HEK293 (cell line): ENCODE data around the gene KIF18B.

Experiments
- CTCF ChIA-PET: fragments of 350-600 bp; formaldehyde crosslinking; extraction: SDS; loops from one replicate; lab custom pipeline; 2021; ENCODE audit warnings: antibody characterized with exemption; lab: Yijun Ruan, JAX
- POLR2A ChIA-PET: fragments of 300-600 bp; formaldehyde crosslinking; extraction: SDS; loops from one replicate; lab custom pipeline; 2020; ENCODE audit warnings: antibody characterized with exemption, inconsistent platforms; lab: Yijun Ruan, JAX
- H3K27ac ChIP-seq: fragments of 200-500 bp; sonication (Bioruptor generic); 2 replicates; pipeline ENCODE4 v1.5.1; 2014; ENCODE audit warnings: low read depth, low read length, control low read depth, inconsistent platforms; ENCODE audit errors: extremely low read depth
- H3K36me3 ChIP-seq, 2 experiments: fragments of 200-500 bp in 1 of 2; sonication (Bioruptor generic) in 1 of 2; 1 replicate in 1 of 2; 2 replicates in 1 of 2; pipeline ENCODE4 v1.5.1; 2014 to 2017; ENCODE audit warnings: inconsistent platforms in 2 of 2, low read length in 2 of 2; ENCODE audit not compliant: control insufficient read depth in 2 of 2, insufficient read depth in 1 of 2
- H3K4me1 ChIP-seq: fragments of 200-500 bp; sonication (Bioruptor generic); 2 replicates; pipeline ENCODE4 v1.5.1; 2014; ENCODE audit warnings: mild to moderate bottlenecking, low read length, inconsistent platforms; ENCODE audit not compliant: control insufficient read depth, insufficient read depth
- H3K4me3 ChIP-seq: 2 replicates; pipeline ENCODE4 v1.5.1; 2011; ENCODE audit warnings: low read depth, mild to moderate bottlenecking, control low read depth, low read length, moderate library complexity
- H3K9me3 ChIP-seq: fragments of 200-500 bp; sonication (Bioruptor generic); 2 replicates; pipeline ENCODE4 v1.5.1; 2014; ENCODE audit warnings: low read depth, low read length, inconsistent platforms; ENCODE audit not compliant: control insufficient read depth, insufficient read depth
- BCL11B ChIP-seq: fragments of 450-650 bp; formaldehyde crosslinking; IDR thresholded peaks from 2 replicates; pipeline ENCODE4 v1.5.1; 2016; ENCODE audit warnings: low read depth, missing biosample characterization, missing genetic modification characterization
- KLF9 ChIP-seq: fragments of 450-650 bp; formaldehyde crosslinking; IDR thresholded peaks from 2 replicates; pipeline ENCODE4 v1.5.1; 2016; ENCODE audit warnings: missing biosample characterization, missing genetic modification characterization, low read depth
- ZBTB48 ChIP-seq: fragments of 450-650 bp; formaldehyde crosslinking; IDR thresholded peaks from 2 replicates; pipeline ENCODE4 v1.5.1; 2016; ENCODE audit warnings: missing biosample characterization, missing genetic modification characterization
- ZNF132 ChIP-seq: fragments of 450-650 bp; formaldehyde crosslinking; IDR thresholded peaks from 2 replicates; pipeline ENCODE4 v1.5.1; 2017; ENCODE audit warnings: missing biosample characterization, missing genetic modification characterization, borderline replicate concordance
- ZNF175 ChIP-seq: fragments of 450-650 bp; formaldehyde crosslinking; IDR thresholded peaks from 2 replicates; pipeline ENCODE4 v1.5.1; 2016; ENCODE audit warnings: missing biosample characterization, missing genetic modification characterization
- ZNF394 ChIP-seq: fragments of 450-650 bp; formaldehyde crosslinking; IDR thresholded peaks from 2 replicates; pipeline ENCODE4 v1.5.1; 2016; ENCODE audit warnings: missing biosample characterization, missing genetic modification characterization, mild to moderate bottlenecking, moderate library complexity, borderline replicate concordance
- ZNF514 ChIP-seq: fragments of 450-650 bp; formaldehyde crosslinking; IDR thresholded peaks from 2 replicates; pipeline ENCODE4 v1.5.1; 2016; ENCODE audit warnings: missing biosample characterization, missing genetic modification characterization
- ZNF529 ChIP-seq: fragments of 450-650 bp; formaldehyde crosslinking; IDR thresholded peaks from 2 replicates; pipeline ENCODE4 v1.5.1; 2017; ENCODE audit warnings: missing genetic modification characterization, missing biosample characterization; ENCODE audit not compliant: insufficient replicate concordance
- ZNF544 ChIP-seq: fragments of 450-650 bp; formaldehyde crosslinking; IDR thresholded peaks from 2 replicates; pipeline ENCODE4 v1.5.0; 2017; ENCODE audit warnings: missing biosample characterization, missing genetic modification characterization
- ZNF558 ChIP-seq: fragments of 450-650 bp; formaldehyde crosslinking; IDR thresholded peaks from 2 replicates; pipeline ENCODE4 v1.5.1; 2016; ENCODE audit warnings: missing biosample characterization, missing genetic modification characterization
- ZNF626 ChIP-seq: fragments of 450-650 bp; sonication (Bioruptor Pico); formaldehyde crosslinking; IDR thresholded peaks from 2 replicates; pipeline ENCODE4 v1.5.1; 2018; ENCODE audit warnings: missing biosample characterization, missing genetic modification characterization, inconsistent platforms
- ZNF654 ChIP-seq: fragments of 450-650 bp; formaldehyde crosslinking; IDR thresholded peaks from 2 replicates; pipeline ENCODE4 v1.5.1; 2016; ENCODE audit warnings: low read depth, missing biosample characterization, missing genetic modification characterization
- ZNF747 ChIP-seq: fragments of 450-650 bp; formaldehyde crosslinking; IDR thresholded peaks from 2 replicates; pipeline ENCODE4 v1.5.1; 2016; ENCODE audit warnings: missing biosample characterization, missing genetic modification characterization
- TF ChIP-seq, protein P1 (sequence below): fragments of 450-650 bp; formaldehyde crosslinking; IDR thresholded peaks from 2 replicates; pipeline ENCODE4 v1.5.1; 2016; ENCODE audit warnings: missing biosample characterization, missing genetic modification characterization
- TF ChIP-seq, protein P2 (sequence below): fragments of 450-650 bp; formaldehyde crosslinking; conservative IDR thresholded peaks from 2 replicates; pipeline ENCODE4 v1.5.1; 2016; ENCODE audit warnings: low read depth, missing biosample characterization, missing genetic modification characterization
- TF ChIP-seq, protein P3 (sequence below): fragments of 450-650 bp; formaldehyde crosslinking; IDR thresholded peaks from 2 replicates; pipeline ENCODE4 v1.5.1; 2016; ENCODE audit warnings: missing biosample characterization, missing genetic modification characterization
- TF ChIP-seq, protein P4 (sequence below): fragments of 450-650 bp; formaldehyde crosslinking; IDR thresholded peaks from 2 replicates; pipeline ENCODE4 v1.5.1; 2016; ENCODE audit warnings: missing biosample characterization, missing genetic modification characterization, borderline replicate concordance
- TF ChIP-seq, protein P5 (sequence below): fragments of 450-650 bp; formaldehyde crosslinking; IDR thresholded peaks from 2 replicates; pipeline ENCODE4 v1.5.1; 2016; ENCODE audit warnings: missing biosample characterization, missing genetic modification characterization

The KIF18B gene

DNA sequence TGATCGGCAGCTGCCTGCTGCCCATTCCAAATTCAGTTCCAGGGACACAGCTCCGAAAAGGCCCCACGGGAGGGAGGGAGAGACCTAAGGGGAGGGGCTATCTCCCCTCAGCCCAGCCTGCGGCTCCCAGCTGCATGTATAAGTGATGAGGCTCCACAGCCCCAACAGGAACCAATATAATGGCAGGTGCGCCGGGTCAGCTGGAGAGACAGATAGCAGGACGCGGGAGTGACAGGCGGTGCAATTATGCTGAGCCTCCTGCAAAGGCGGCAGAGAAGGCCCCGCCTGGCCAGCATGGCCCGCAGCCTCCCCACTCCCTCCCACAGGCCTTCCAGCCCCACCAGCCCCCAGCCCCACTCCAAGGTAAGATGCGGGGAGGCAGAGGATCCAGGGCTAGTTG, 28.6 kb upstream of the KIF18B start:
- Histone ChIP-seq H3K9me3 (no peaks in the 10 kb centered on the region), H3K4me1 (no peaks in the 10 kb centered on the region; the same call in 1 of the 2 replicates), H3K36me3 (no peaks in the 10 kb centered on the region), H3K27ac (no peak overlapping the region)
- CTCF ChIA-PET, result interaction anchor here (0.7 to 5.6 kb wide), 4 partner anchors 30 to 66 kb away, joined by 3 to 26 read pairs (median 3); no protein-coding TSS in a partner anchor
- POLR2A ChIA-PET, result interaction anchor here (0.6 kb wide), 1 partner anchor 25 kb away, joined by 5 read pairs; no protein-coding TSS in a partner anchor
- TF ChIP-seq, protein P1, sequence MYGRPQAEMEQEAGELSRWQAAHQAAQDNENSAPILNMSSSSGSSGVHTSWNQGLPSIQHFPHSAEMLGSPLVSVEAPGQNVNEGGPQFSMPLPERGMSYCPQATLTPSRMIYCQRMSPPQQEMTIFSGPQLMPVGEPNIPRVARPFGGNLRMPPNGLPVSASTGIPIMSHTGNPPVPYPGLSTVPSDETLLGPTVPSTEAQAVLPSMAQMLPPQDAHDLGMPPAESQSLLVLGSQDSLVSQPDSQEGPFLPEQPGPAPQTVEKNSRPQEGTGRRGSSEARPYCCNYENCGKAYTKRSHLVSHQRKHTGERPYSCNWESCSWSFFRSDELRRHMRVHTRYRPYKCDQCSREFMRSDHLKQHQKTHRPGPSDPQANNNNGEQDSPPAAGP, result 0 out of 2 replicates have a peak, but pooled peaks have one; percentile 35
- TF ChIP-seq ZNF394, result no peak
- TF ChIP-seq, protein P2, sequence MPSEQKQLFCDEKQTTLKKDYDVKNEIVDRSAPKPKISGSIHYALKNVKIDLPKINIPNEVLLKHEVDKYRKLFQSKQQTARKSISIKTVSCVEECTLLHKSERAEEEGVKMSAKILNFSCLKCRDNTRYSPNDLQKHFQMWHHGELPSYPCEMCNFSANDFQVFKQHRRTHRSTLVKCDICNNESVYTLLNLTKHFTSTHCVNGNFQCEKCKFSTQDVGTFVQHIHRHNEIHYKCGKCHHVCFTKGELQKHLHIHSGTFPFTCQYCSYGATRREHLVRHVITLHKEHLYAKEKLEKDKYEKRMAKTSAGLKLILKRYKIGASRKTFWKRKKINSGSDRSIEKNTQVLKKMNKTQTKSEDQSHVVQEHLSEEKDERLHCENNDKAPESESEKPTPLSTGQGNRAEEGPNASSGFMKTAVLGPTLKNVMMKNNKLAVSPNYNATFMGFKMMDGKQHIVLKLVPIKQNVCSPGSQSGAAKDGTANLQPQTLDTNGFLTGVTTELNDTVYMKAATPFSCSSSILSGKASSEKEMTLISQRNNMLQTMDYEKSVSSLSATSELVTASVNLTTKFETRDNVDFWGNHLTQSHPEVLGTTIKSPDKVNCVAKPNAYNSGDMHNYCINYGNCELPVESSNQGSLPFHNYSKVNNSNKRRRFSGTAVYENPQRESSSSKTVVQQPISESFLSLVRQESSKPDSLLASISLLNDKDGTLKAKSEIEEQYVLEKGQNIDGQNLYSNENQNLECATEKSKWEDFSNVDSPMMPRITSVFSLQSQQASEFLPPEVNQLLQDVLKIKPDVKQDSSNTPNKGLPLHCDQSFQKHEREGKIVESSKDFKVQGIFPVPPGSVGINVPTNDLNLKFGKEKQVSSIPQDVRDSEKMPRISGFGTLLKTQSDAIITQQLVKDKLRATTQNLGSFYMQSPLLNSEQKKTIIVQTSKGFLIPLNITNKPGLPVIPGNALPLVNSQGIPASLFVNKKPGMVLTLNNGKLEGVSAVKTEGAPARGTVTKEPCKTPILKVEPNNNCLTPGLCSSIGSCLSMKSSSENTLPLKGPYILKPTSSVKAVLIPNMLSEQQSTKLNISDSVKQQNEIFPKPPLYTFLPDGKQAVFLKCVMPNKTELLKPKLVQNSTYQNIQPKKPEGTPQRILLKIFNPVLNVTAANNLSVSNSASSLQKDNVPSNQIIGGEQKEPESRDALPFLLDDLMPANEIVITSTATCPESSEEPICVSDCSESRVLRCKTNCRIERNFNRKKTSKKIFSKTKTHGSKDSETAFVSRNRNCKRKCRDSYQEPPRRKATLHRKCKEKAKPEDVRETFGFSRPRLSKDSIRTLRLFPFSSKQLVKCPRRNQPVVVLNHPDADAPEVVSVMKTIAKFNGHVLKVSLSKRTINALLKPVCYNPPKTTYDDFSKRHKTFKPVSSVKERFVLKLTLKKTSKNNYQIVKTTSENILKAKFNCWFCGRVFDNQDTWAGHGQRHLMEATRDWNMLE, result no peak
- TF ChIP-seq, all 188 proteins: peak for 1
- H3K4me3 ChIP-seq, result no peak overlapping the region

DNA sequence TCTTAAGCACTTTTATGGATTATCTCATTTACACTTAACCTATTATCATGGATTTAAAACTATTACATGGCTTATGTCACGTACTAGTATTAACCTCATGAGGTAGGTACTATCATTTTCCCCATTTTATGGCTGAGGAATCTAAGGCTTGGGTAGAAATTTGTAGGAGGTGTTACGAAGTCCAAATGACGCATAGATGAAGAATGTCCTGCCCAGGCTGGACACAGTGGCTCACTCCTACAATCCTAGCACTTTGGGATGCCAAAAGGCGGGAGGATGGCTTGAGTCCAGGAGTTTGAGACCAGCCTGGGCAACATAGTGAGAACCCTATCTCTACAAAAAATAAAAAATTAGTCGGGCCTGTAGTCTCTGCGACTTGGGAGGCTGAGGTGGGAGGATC, 25.4 kb upstream of the KIF18B start:
- CTCF ChIA-PET, result interaction anchor here (0.6 to 3.1 kb wide), 2 partner anchors 47 to 357 kb away, joined by 4 to 17 read pairs; no protein-coding TSS in a partner anchor
- Histone ChIP-seq H3K4me3 (no peak overlapping the region), H3K4me1 (peaks cover 3% of the 10 kb centered on the region), H3K9me3 (no peaks in the 10 kb centered on the region), H3K27ac (no peak overlapping the region), H3K36me3 (no peaks in the 10 kb centered on the region)
- POLR2A ChIA-PET, result interaction anchor here (0.7 kb wide), 1 partner anchor 78 kb away, joined by 3 read pairs; the partner anchor contains the start of gene DCAKD
- no peak for TF ChIP-seq ZNF175 (tag by site-specific recombination)
- no peak for TF ChIP-seq ZNF747 (tag by site-specific recombination)
- TF ChIP-seq, protein P3, sequence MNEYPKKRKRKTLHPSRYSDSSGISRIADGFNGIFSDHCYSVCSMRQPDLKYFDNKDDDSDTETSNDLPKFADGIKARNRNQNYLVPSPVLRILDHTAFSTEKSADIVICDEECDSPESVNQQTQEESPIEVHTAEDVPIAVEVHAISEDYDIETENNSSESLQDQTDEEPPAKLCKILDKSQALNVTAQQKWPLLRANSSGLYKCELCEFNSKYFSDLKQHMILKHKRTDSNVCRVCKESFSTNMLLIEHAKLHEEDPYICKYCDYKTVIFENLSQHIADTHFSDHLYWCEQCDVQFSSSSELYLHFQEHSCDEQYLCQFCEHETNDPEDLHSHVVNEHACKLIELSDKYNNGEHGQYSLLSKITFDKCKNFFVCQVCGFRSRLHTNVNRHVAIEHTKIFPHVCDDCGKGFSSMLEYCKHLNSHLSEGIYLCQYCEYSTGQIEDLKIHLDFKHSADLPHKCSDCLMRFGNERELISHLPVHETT (tag by site-specific recombination), result no peak
- TF ChIP-seq BCL11B (tag by site-specific recombination), result no peak
- TF ChIP-seq ZNF132 (tag by site-specific recombination), result no peak
- TF ChIP-seq ZNF626 (tag by site-specific recombination), result no peak
- no peak for TF ChIP-seq ZNF654 (tag by site-specific recombination)
- TF ChIP-seq, protein P4, sequence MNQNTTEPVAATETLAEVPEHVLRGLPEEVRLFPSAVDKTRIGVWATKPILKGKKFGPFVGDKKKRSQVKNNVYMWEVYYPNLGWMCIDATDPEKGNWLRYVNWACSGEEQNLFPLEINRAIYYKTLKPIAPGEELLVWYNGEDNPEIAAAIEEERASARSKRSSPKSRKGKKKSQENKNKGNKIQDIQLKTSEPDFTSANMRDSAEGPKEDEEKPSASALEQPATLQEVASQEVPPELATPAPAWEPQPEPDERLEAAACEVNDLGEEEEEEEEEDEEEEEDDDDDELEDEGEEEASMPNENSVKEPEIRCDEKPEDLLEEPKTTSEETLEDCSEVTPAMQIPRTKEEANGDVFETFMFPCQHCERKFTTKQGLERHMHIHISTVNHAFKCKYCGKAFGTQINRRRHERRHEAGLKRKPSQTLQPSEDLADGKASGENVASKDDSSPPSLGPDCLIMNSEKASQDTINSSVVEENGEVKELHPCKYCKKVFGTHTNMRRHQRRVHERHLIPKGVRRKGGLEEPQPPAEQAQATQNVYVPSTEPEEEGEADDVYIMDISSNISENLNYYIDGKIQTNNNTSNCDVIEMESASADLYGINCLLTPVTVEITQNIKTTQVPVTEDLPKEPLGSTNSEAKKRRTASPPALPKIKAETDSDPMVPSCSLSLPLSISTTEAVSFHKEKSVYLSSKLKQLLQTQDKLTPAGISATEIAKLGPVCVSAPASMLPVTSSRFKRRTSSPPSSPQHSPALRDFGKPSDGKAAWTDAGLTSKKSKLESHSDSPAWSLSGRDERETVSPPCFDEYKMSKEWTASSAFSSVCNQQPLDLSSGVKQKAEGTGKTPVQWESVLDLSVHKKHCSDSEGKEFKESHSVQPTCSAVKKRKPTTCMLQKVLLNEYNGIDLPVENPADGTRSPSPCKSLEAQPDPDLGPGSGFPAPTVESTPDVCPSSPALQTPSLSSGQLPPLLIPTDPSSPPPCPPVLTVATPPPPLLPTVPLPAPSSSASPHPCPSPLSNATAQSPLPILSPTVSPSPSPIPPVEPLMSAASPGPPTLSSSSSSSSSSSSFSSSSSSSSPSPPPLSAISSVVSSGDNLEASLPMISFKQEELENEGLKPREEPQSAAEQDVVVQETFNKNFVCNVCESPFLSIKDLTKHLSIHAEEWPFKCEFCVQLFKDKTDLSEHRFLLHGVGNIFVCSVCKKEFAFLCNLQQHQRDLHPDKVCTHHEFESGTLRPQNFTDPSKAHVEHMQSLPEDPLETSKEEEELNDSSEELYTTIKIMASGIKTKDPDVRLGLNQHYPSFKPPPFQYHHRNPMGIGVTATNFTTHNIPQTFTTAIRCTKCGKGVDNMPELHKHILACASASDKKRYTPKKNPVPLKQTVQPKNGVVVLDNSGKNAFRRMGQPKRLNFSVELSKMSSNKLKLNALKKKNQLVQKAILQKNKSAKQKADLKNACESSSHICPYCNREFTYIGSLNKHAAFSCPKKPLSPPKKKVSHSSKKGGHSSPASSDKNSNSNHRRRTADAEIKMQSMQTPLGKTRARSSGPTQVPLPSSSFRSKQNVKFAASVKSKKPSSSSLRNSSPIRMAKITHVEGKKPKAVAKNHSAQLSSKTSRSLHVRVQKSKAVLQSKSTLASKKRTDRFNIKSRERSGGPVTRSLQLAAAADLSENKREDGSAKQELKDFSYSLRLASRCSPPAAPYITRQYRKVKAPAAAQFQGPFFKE (tag by site-specific recombination), result no peak
- no peak for TF ChIP-seq ZNF514 (tag by site-specific recombination)
- no peak for TF ChIP-seq ZBTB48 (tag by site-specific recombination)
- TF ChIP-seq, protein P5, sequence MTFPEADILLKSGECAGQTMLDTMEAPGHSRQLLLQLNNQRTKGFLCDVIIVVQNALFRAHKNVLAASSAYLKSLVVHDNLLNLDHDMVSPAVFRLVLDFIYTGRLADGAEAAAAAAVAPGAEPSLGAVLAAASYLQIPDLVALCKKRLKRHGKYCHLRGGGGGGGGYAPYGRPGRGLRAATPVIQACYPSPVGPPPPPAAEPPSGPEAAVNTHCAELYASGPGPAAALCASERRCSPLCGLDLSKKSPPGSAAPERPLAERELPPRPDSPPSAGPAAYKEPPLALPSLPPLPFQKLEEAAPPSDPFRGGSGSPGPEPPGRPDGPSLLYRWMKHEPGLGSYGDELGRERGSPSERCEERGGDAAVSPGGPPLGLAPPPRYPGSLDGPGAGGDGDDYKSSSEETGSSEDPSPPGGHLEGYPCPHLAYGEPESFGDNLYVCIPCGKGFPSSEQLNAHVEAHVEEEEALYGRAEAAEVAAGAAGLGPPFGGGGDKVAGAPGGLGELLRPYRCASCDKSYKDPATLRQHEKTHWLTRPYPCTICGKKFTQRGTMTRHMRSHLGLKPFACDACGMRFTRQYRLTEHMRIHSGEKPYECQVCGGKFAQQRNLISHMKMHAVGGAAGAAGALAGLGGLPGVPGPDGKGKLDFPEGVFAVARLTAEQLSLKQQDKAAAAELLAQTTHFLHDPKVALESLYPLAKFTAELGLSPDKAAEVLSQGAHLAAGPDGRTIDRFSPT (tag by site-specific recombination), result no peak
- no peak for TF ChIP-seq KLF9 (tag by site-specific recombination)
- TF ChIP-seq ZNF558 (tag by site-specific recombination), result no peak
- TF ChIP-seq ZNF529 (tag by site-specific recombination), result no peak
- TF ChIP-seq ZNF544 (tag by site-specific recombination), result no peak
